ENCODE data around the gene DISP2. TPM values are rescaled to one million over a fixed set of nuclear protein-coding genes. Genes with fewer than 3 reads are reported as not detected.

DISP2 gene
- total and polyA plus RNA-seq, 9 of the 15 experiments (the other 6 are each of a cell fraction or from before 2014, with no cell fraction given), result 0.06 to 0.89 (median 0.15) TPM; not detected in 1

GRCh38 chr15:40309344-40309862 lies 48.6 kb upstream of the DISP2 start:
- no peak for FAIRE-seq
- no peak for DNase-seq (ENCODE audit: extremely low read depth in 1 of 4, low spot score in 3 of 4)
- Histone ChIP-seq H3K9me1 (ENCODE audit: control insufficient read depth, insufficient read depth, low read length) (no peaks in the 10 kb centered on the region), H3K9me3 (replicated peaks; ENCODE audit: control insufficient read depth, insufficient read depth, low read depth, low read length) (no peaks in the 10 kb centered on the region), H3K4me3 (no peak overlapping the region), H4K20me1 (replicated peaks; ENCODE audit: control insufficient read depth, insufficient read depth, low read length) (no peaks in the 10 kb centered on the region), H3K9ac (ENCODE audit: insufficient read depth in 1 of 2, low read depth in 2 of 2, low read length in 2 of 2) (no peak overlapping the region; a peak in 1 of 4 replicates), H2AFZ (ENCODE audit: low read depth, low read length) (peak overlapping the region; percentile 81; the same call in 1 of the 2 replicates), H3K79me2 (ENCODE audit: control insufficient read depth, insufficient read depth, low read length) (no peaks in the 10 kb centered on the region), H3K4me1 (replicated peaks in 1 of 2; ENCODE audit: control insufficient read depth in 2 of 2, insufficient read depth in 2 of 2, low read length in 2 of 2) (peaks cover 22 to 34% of the 10 kb centered on the region in 2 experiments), H3K36me3 (ENCODE audit: control insufficient read depth, insufficient read depth, low read length) (no peaks in the 10 kb centered on the region), H3K4me2 (ENCODE audit: insufficient read depth, low read length) (peak overlapping the region; percentile 65; the same call in 1 of the 2 replicates), H3K27ac (ENCODE audit: extremely low read depth, low read depth, low read length) (peak overlapping the region; percentile 35; the same call in 1 of the 3 replicates), H3K27me3 (ENCODE audit: control insufficient read depth in 2 of 2, insufficient read depth in 2 of 2, low read length in 2 of 2) (peaks cover 0 to 18% of the 10 kb centered on the region in 2 experiments; a peak in 3 of 5 replicates)
- in situ Hi-C loops (cut with MboI), result no loop called here
- WGBS (ENCODE audit: insufficient coverage, low coverage, missing lambda C conversion rate), result 33% methylated on average over 8 of the region's 8 CpGs
- intact Hi-C loops (cut with micrococcal nuclease), result no loop called here
- POLR2A ChIA-PET, result interaction anchor here (0.6 to 2.0 kb wide), 6 partner anchors 11 to 24 kb away, joined by 3 to 10 read pairs (median 4); partner anchors contain the start of gene INAFM2
- TF ChIP-seq HDGF (IDR thresholded peaks at IDR 0.05) (no peak), C11orf30 (IDR thresholded peaks at IDR 0.05; ENCODE audit: low read depth) (no peak), HNRNPLL (IDR thresholded peaks at IDR 0.05; ENCODE audit: low read depth, low read length, poor library complexity, severe bottlenecking) (no peak), PCBP2 (IDR thresholded peaks at IDR 0.05; ENCODE audit: low read depth, low read length, poor library complexity, severe bottlenecking) (no peak), ZNF316 (IDR thresholded peaks at IDR 0.05) (no peak), HEY1 (CRISPR knock-in tag; IDR thresholded peaks at IDR 0.05; ENCODE audit: borderline replicate concordance) (no peak), ZNF511 (CRISPR knock-in tag; IDR thresholded peaks at IDR 0.05) (no peak), CREB3L1 (IDR thresholded peaks at IDR 0.05; ENCODE audit: borderline replicate concordance, low read depth) (no peak), BRD4 (IDR thresholded peaks at IDR 0.05) (no peak), RFX7 (CRISPR knock-in tag; IDR thresholded peaks at IDR 0.05) (no peak), TCF7L2 (IDR thresholded peaks at IDR 0.05; ENCODE audit: low read depth, low read length) (no peak), HMG20B (CRISPR knock-in tag; IDR thresholded peaks at IDR 0.05) (no peak), ZNF444 (CRISPR knock-in tag; IDR thresholded peaks at IDR 0.05) (no peak), STAG1 (CRISPR knock-in tag; IDR thresholded peaks at IDR 0.05; ENCODE audit: borderline replicate concordance) (no peak)
- no TSS peak for BruUV-seq (replicated peaks)
- no peak for ATAC-seq
- CTCF ChIA-PET (ENCODE audit: low intra/inter-chr PET ratio), result interaction anchor here (1.2 to 5.2 kb wide), 4 partner anchors 12 to 523 kb away, joined by 3 to 87 read pairs (median 8); partner anchors contain the start of gene ANKRD63

Measured in K562 (cell line).